Common myeloid progenitor, CD34-positive (primary cell): ENCODE data around the gene TBC1D22B.
A peak's percentile ranks its signal among the peaks of the same experiment; 100 is the strongest.

Experiments
- CTCF ChIA-PET: fragments of 350-600 bp; sonication (Branson Sonifier 250); formaldehyde crosslinking; loops from one replicate; lab custom pipeline; 2021; ENCODE audit warnings: antibody characterized with exemption; lab: Charles Lee
- POLR2A ChIA-PET: fragments of 350-600 bp; sonication (Branson Sonifier 250); formaldehyde crosslinking; loops from one replicate; lab custom pipeline; 2021; ENCODE audit warnings: antibody characterized with exemption; lab: Charles Lee
- DNase-seq, 3 donors: peaks; one replicate each; pipeline versions ENCODE4 v3.0.0 to v3.0.0-alpha.2; 2013
- H3K27ac ChIP-seq, 2 experiments: 1 replicate in 1 of 2; 2 replicates in 1 of 2; pipeline ENCODE4 v1.7.0; 2013; ENCODE audit warnings: inconsistent platforms in 2 of 2, low read length in 2 of 2, mild to moderate bottlenecking in 2 of 2, low read depth in 1 of 2, moderate library complexity in 1 of 2; ENCODE audit not compliant: severe bottlenecking in 2 of 2, insufficient read depth in 1 of 2, poor library complexity in 1 of 2
- H3K27me3 ChIP-seq, 5 experiments: replicated peaks in 2 of 5; 1 replicate in 3 of 5; 2 replicates in 2 of 5; pipeline versions ENCODE4 v1.6.1 to v1.7.0; 2013; ENCODE audit warnings: low read length in 4 of 5, mild to moderate bottlenecking in 2 of 5, moderate library complexity in 2 of 5, inconsistent platforms in 1 of 5; ENCODE audit not compliant: insufficient read depth in 5 of 5, control insufficient read depth in 4 of 5
- H3K36me3 ChIP-seq, 4 experiments: 1 replicate in 2 of 4; 2 replicates in 2 of 4; pipeline versions ENCODE4 v1.6.1 to v1.7.0; 2013; ENCODE audit warnings: low read length in 3 of 4, control low read depth in 1 of 4, mild to moderate bottlenecking in 1 of 4; ENCODE audit not compliant: control insufficient read depth in 4 of 4, insufficient read depth in 4 of 4
- H3K4me1 ChIP-seq, 4 experiments: 1 replicate in 3 of 4; 2 replicates in 1 of 4; pipeline versions ENCODE4 v1.6.1 to v1.7.1; 2013; ENCODE audit warnings: low read length in 3 of 4, mild to moderate bottlenecking in 3 of 4, control low read depth in 1 of 4, inconsistent platforms in 1 of 4, moderate library complexity in 1 of 4; ENCODE audit not compliant: control insufficient read depth in 4 of 4, insufficient read depth in 4 of 4; ENCODE audit errors: control extremely low read depth in 1 of 4
- H3K4me3 ChIP-seq, 7 experiments: 1 replicate in 4 of 7; 2 replicates in 3 of 7; pipeline versions ENCODE4 v1.5.1 to v1.7.0; 2013; ENCODE audit warnings: mild to moderate bottlenecking in 7 of 7, low read length in 6 of 7, moderate library complexity in 6 of 7, inconsistent platforms in 2 of 7, low read depth in 2 of 7, control low read depth in 1 of 7; ENCODE audit not compliant: insufficient read depth in 4 of 7, control insufficient read depth in 1 of 7; ENCODE audit errors: extremely low read depth in 1 of 7
- H3K9me3 ChIP-seq, 5 experiments: 1 replicate in 4 of 5; 2 replicates in 1 of 5; pipeline versions ENCODE4 v1.6.1 to v1.7.1; 2013; ENCODE audit warnings: low read length in 4 of 5, mild to moderate bottlenecking in 2 of 5, inconsistent platforms in 1 of 5, low read depth in 1 of 5, moderate library complexity in 1 of 5; ENCODE audit not compliant: control insufficient read depth in 4 of 5, insufficient read depth in 2 of 5; ENCODE audit errors: control extremely low read depth in 1 of 5
- WGBS: methylation state at CpG from one replicate; pipeline ENCODE4 v1.1.5; 2013; ENCODE audit not compliant: insufficient coverage; 5-methylcytosine and 5-hydroxymethylcytosine counted together

Gene TBC1D22B

GRCh38 chr6:37310966-37311365 is 53.4 kb downstream of the TBC1D22B start:
- ChIA-PET POLR2A (no interaction called here), CTCF (interaction anchor here (1.0 to 1.2 kb wide), 4 partner anchors 8 to 290 kb away, joined by 3 to 4 read pairs (median 4); no protein-coding TSS in a partner anchor)
- Histone ChIP-seq H3K9me3 (no peaks in the 10 kb centered on the region), H3K27me3 (no peaks in the 10 kb centered on the region), H3K36me3 (peaks cover 0 to 24% (median 20%) of the 10 kb centered on the region in 4 experiments), H3K4me1 (peaks cover 4 to 33% (median 28%) of the 10 kb centered on the region in 4 experiments), H3K4me3 (no peak overlapping the region), H3K27ac (no peak overlapping the region)
- 90% methylated on average over 2 of the region's 3 CpGs for WGBS
- no peak for DNase-seq

- POLR2A ChIA-PET, result interaction anchor here (0.7 kb wide), 1 partner anchor 1246 kb away, joined by 6 read pairs; no protein-coding TSS in a partner anchor
- Histone ChIP-seq H3K27ac (no peak overlapping the region), H3K36me3 (peaks cover 1 to 33% (median 25%) of the 10 kb centered on the region in 4 experiments), H3K9me3 (no peaks in the 10 kb centered on the region), H3K4me1 (peaks cover 4 to 35% (median 28%) of the 10 kb centered on the region in 4 experiments), H3K4me3 (no peak overlapping the region), H3K27me3 (no peaks in the 10 kb centered on the region)
- CTCF ChIA-PET, result interaction anchor here (6.0 kb wide), 1 partner anchor 8 kb away, joined by 91 read pairs; no protein-coding TSS in a partner anchor
- DNase-seq, result peak in 2 of 3 donors; percentile 33 to 53
- WGBS, result 100% methylated on average over 1 of the region's 2 CpGs
Observed at GRCh38 chr6:37311741-37312473, 54.3 kb downstream of the TBC1D22B start.

GRCh38 chr6:37313723-37314486 is 56.3 kb downstream of the TBC1D22B start:
- ChIA-PET POLR2A (interaction anchor here (0.5 to 1.4 kb wide), 3 partner anchors 10 to 34 kb away, joined by 3 to 5 read pairs (median 3); no protein-coding TSS in a partner anchor), CTCF (interaction anchor here (0.6 to 6.0 kb wide), 19 partner anchors 9 to 296 kb away, joined by 3 to 91 read pairs (median 4); partner anchors contain the start of genes TBC1D22B and TMEM217)
- DNase-seq, result peak in 1 of 3 donors; percentile 21
- 70% methylated on average over 13 of the region's 13 CpGs for WGBS
- no peaks in the 10 kb centered on the region for H3K9me3 ChIP-seq
- H3K4me3 ChIP-seq, result peak overlapping the region in 1 of 7 experiments; percentile 38
- no peaks in the 10 kb centered on the region for H3K27me3 ChIP-seq
- H3K36me3 ChIP-seq, result peaks cover 6 to 53% (median 34%) of the 10 kb centered on the region in 4 experiments
- peak overlapping the region; percentile 75 to 91 for H3K27ac ChIP-seq
- H3K4me1 ChIP-seq, result peaks cover 4 to 35% (median 28%) of the 10 kb centered on the region in 4 experiments

DNA sequence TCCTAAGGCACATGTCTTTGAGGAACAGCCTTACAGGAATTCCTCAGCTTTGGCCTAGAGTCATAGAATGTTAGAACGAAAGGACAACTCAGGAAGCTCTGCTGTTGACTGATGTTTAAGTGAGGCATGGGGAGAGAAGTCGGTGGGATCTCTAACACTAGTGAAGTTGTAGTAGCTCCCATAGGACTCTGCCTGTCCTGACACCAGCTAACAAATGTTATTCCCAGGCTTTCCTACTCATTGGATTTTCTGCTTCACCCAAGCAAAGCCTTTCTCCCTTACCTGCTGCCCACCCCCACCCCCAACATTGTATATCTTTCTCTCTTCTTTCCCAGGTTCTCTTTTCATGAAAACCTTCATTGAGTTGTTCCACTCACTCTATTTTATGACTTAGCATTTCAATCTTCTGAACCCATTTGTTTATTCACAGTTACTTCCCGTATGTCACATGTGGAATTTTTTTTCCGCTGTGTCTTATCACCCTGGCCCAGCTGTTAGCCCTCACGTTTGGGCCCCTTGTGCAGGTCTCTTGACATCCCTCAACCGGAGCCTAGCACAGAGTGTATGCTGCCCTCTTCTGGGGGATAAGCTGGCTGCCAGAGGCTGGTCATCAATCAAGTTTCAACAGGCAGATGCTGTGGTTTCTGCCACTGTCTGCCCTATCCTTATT is 57.0 kb downstream of the TBC1D22B start:
- CTCF ChIA-PET, result interaction anchor here (0.6 to 6.0 kb wide), 20 partner anchors 9 to 296 kb away, joined by 3 to 91 read pairs (median 3); no protein-coding TSS in a partner anchor
- peaks cover 6 to 55% (median 34%) of the 10 kb centered on the region in 4 experiments for H3K36me3 ChIP-seq

DNA sequence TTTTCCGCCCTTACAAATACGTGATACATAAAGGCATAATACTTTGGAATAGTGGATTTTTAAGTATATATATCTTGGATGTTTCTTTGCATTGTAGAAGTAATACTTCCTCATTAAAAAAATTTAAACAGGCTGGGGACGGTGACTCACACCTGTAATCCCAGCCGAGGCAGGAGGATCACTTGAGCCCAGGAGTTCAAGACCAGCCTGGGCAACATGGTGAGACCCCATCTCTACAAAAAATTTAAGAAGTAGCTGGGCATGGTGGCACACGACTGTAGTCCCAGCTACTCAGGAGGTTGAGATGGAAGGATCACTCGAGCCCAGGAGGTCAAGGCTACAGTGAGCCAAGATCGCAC is 57.6 kb downstream of the TBC1D22B start:
- WGBS, result 43% methylated on average over 2 of the region's 7 CpGs
- H3K36me3 ChIP-seq, result peaks cover 6 to 58% (median 34%) of the 10 kb centered on the region in 4 experiments

More for the DNA sequence above, 57.0 kb downstream of the TBC1D22B start:
- POLR2A ChIA-PET, result interaction anchor here (0.5 to 1.4 kb wide), 5 partner anchors 11 to 57 kb away, joined by 3 to 5 read pairs (median 3); partner anchors contain the start of gene TBC1D22B
- Histone ChIP-seq H3K9me3 (no peaks in the 10 kb centered on the region), H3K27me3 (no peaks in the 10 kb centered on the region), H3K4me1 (peaks cover 5 to 40% (median 34%) of the 10 kb centered on the region in 4 experiments), H3K27ac (peak overlapping the region; percentile 75 to 91), H3K4me3 (peak overlapping the region in 1 of 7 experiments; percentile 38)
- 28% methylated on average over 6 of the region's 6 CpGs for WGBS
- peak; percentile 96 to 99 (median 98) for DNase-seq

DNA sequence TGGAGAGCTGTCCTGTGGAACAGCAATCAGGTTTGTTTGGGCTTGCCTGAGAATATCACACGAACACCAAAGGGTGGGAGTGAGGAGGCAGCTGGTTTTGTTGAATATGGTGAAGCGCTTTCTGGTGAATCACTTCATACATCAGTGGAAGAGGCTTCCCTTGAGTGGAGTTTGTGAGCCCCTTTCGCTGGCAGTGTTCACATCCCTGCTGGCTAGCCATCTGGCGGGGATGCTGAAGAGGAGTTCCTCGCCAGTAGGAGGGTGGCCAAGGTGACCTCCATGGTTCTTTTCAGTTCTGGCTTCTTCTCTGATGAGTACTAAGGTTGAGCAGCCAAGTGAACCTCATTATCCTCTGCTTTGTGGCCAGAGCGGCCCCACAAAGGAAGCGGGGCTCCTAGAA is 58.5 kb downstream of the TBC1D22B start:
- ChIA-PET POLR2A (no interaction called here), CTCF (interaction anchor here (1.9 to 6.0 kb wide), 3 partner anchors 10 to 19 kb away, joined by 5 to 91 read pairs (median 11); no protein-coding TSS in a partner anchor)
- 98% methylated on average over 6 of the region's 7 CpGs for WGBS
- H3K9me3 ChIP-seq, result no peaks in the 10 kb centered on the region
- H3K27me3 ChIP-seq, result no peaks in the 10 kb centered on the region
- no peak overlapping the region for H3K27ac ChIP-seq
- DNase-seq, result no peak
- no peak overlapping the region for H3K4me3 ChIP-seq
- peaks cover 6 to 65% (median 34%) of the 10 kb centered on the region in 4 experiments for H3K36me3 ChIP-seq
- peaks cover 10 to 55% (median 46%) of the 10 kb centered on the region in 4 experiments for H3K4me1 ChIP-seq

More for the DNA sequence above, 57.6 kb downstream of the TBC1D22B start:
- peak overlapping the region in 1 of 2 experiments; percentile 45 for H3K27ac ChIP-seq
- ChIA-PET CTCF (interaction anchor here (0.6 to 6.0 kb wide), 14 partner anchors 8 to 297 kb away, joined by 3 to 91 read pairs (median 4); no protein-coding TSS in a partner anchor), POLR2A (interaction anchor here (0.8 to 1.4 kb wide), 3 partner anchors 11 to 58 kb away, joined by 3 to 4 read pairs (median 3); partner anchors contain the start of gene TBC1D22B)
- DNase-seq, result no peak
- H3K4me3 ChIP-seq, result peak overlapping the region in 1 of 7 experiments; percentile 10
- no peaks in the 10 kb centered on the region for H3K27me3 ChIP-seq
- H3K9me3 ChIP-seq, result no peaks in the 10 kb centered on the region
- peaks cover 8 to 45% (median 39%) of the 10 kb centered on the region in 4 experiments for H3K4me1 ChIP-seq
